Calu3 (cell line): ENCODE measurements around the gene TREML2. TPM values are rescaled to one million over a fixed set of nuclear protein-coding genes. Genes with fewer than 3 reads are reported as not detected.

Experiments used
- BruUV-seq: library from RNA; stranded (reverse); fragments of 400-500 nt; replicated peaks from 2 replicates; lab custom pipeline; 2021; lab: Mats Ljungman, UMichigan
- CTCF ChIA-PET: fragments of 300-600 bp; sonication (Branson Sonifier 250); formaldehyde crosslinking; loops from one replicate; lab custom pipeline; 2022; ENCODE audit warnings: antibody characterized with exemption; lab: Charles Lee
- DNase-seq: peaks from one replicate; pipeline ENCODE4 v3.0.0; 2022
- H3K27ac Mint-ChIP-seq: one replicate; pipeline ENCODE4 v1.8.0; 2022; ENCODE audit warnings: mixed read lengths; ENCODE audit not compliant: unreplicated experiment
- H3K27me3 Mint-ChIP-seq: one replicate; pipeline ENCODE4 v1.8.0; 2022; ENCODE audit warnings: mixed read lengths; ENCODE audit not compliant: unreplicated experiment
- H3K36me3 Mint-ChIP-seq: one replicate; pipeline ENCODE4 v1.8.0; 2022; ENCODE audit warnings: mild to moderate bottlenecking, moderate library complexity, mixed read lengths; ENCODE audit not compliant: insufficient read depth, unreplicated experiment
- H3K4me1 Mint-ChIP-seq: one replicate; pipeline ENCODE4 v1.8.0; 2022; ENCODE audit warnings: mild to moderate bottlenecking, low read depth, mixed read lengths; ENCODE audit not compliant: unreplicated experiment
- H3K4me3 Mint-ChIP-seq: one replicate; pipeline ENCODE4 v1.8.0; 2022; ENCODE audit warnings: mild to moderate bottlenecking, low read depth, moderate library complexity, mixed read lengths; ENCODE audit not compliant: unreplicated experiment
- H3K9me3 Mint-ChIP-seq: one replicate; pipeline ENCODE4 v1.8.0; 2022; ENCODE audit warnings: low read depth, mixed read lengths; ENCODE audit not compliant: unreplicated experiment
- CTCF ChIP-seq: fragments of 200-600 bp; IDR thresholded peaks from one replicate; pipeline ENCODE4 v1.8.0; 2022; ENCODE audit warnings: antibody characterized with exemption; ENCODE audit not compliant: unreplicated experiment
- intact Hi-C: fragments of 100-400 bp; cut with micrococcal nuclease; formaldehyde crosslinking; loops from one replicate; pipeline ENCODE4 v1.10.0; 2022; ENCODE audit not compliant: unreplicated experiment
- total RNA-seq: library from RNA; stranded (reverse); gene quantifications from 2 replicates; pipeline ENCODE4 v1.2.3, GENCODE V29; 2022

The TREML2 gene
- total RNA-seq, 1 experiment from 2014 or later, result not detected

- CTCF ChIA-PET, result no interaction called here
- no peak for DNase-seq
- H3K4me3 Mint-ChIP-seq, result no peak within 1 kb of the TSS
- peaks cover 72% of the 10 kb centered on the region for H3K27me3 Mint-ChIP-seq
- H3K9me3 Mint-ChIP-seq, result no peaks in the 10 kb centered on the region
- no peaks in the 10 kb centered on the region for H3K4me1 Mint-ChIP-seq
- no peaks in the 10 kb centered on the region for H3K36me3 Mint-ChIP-seq
- intact Hi-C loops, result no loop called here
- BruUV-seq, result no TSS peak
- no peak for TF ChIP-seq CTCF
- H3K27ac Mint-ChIP-seq, result no peak within 1 kb of the TSS
These were observed 38.1 kb downstream of the TREML2 start, which contains the start of gene TREM2 for GRCh38 chr6:41162687-41163418. Gene TREM2, minus strand, starts transcription at chr6:41163116. Its CDS starts 34 bp downstream, at chr6:41163082.

DNA sequence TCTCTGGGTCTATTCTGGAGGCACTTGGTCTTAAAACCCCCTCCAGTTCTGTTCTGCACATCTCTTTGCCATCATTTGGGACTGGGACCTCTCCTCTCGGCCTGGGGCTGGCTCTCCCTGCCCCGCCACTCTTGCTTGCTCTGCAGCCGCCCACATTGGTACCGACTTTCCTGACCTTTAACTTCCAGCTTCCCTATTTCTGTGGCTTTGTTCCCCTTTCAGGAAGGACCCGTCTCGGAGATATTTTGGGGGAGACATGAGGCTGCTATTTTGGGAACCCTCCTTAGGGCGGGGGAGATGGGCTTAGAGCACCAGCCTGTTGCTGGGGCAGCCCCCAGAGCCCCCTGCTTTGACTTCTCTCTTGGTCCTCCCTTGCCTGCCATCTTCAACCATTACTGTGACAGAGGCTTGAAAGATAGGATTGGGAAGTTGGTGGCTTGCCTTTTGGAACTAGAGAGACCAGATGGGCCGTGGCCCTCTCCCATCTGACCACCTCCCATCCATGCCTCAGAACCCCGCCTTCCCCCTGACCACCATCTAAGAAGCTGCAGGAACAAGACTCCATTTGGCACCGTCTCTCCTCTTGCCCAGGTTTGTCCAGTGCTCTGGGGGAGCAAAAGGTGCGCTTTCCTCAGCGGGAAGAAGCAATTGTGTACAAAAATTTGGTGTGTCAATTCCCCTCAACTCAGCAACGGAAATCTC is 38.9 kb downstream of the TREML2 start:
- Mint-ChIP-seq H3K27me3 (peaks cover 72% of the 10 kb centered on the region), H3K36me3 (no peaks in the 10 kb centered on the region), H3K4me3 (no peak overlapping the region), H3K4me1 (no peaks in the 10 kb centered on the region), H3K9me3 (no peaks in the 10 kb centered on the region), H3K27ac (no peak overlapping the region)
- DNase-seq, result no peak
- CTCF ChIA-PET, result no interaction called here
- no TSS peak for BruUV-seq
- intact Hi-C loops, result no loop called here
- no peak for TF ChIP-seq CTCF

DNA sequence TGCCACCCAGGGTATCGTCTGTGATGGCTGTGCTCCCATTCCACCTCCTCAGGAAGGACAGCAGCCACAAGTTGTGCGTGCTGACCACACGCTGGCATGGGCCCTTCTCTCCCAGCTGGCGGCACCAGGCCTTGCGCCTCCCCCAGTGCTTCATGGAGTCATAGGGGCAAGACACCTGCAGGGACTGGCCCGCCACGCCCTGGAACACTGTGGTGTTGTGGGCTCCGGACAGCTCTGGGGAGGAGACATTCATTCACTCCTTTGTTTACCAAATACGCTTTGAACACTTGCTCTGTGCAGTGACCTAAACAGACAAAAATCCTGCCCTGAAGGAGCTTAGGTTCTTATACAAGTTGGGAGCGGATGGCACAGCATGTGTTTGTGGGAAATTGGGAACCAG is 39.6 kb downstream of the TREML2 start:
- Mint-ChIP-seq H3K4me3 (no peak overlapping the region), H3K9me3 (no peaks in the 10 kb centered on the region), H3K27ac (no peak overlapping the region), H3K27me3 (peaks cover 72% of the 10 kb centered on the region), H3K4me1 (no peaks in the 10 kb centered on the region), H3K36me3 (no peaks in the 10 kb centered on the region)
- BruUV-seq, result no TSS peak
- DNase-seq, result no peak
- intact Hi-C loops, result no loop called here
- no peak for TF ChIP-seq CTCF
- CTCF ChIA-PET, result no interaction called here

DNA sequence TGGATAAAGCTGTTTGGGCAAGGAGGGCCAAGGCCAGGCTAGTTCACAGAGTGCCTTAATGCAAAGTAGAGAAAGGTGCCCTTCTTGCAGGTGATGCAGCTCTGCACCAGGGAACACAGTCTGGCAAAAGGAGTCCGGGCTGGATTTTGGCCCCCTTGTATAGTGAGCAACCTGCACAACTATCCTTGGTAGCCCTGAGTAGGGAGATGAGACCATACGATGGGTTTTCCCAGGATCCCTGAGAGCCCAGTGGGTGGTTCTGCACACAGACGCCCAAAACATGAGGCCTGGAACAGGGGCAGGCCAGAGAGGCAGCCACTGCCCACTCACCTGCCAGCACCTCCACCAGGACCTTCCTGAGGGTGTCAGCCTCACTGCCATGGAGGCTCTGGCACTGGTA is 40.0 kb downstream of the TREML2 start:
- Mint-ChIP-seq H3K36me3 (no peaks in the 10 kb centered on the region), H3K4me1 (no peaks in the 10 kb centered on the region), H3K9me3 (no peaks in the 10 kb centered on the region), H3K4me3 (no peak overlapping the region), H3K27ac (no peak overlapping the region), H3K27me3 (peaks cover 72% of the 10 kb centered on the region)
- no TSS peak for BruUV-seq
- intact Hi-C loops, result no loop called here
- CTCF ChIA-PET, result no interaction called here
- TF ChIP-seq CTCF, result no peak
- DNase-seq, result no peak
